DOHH2 (cell line): ENCODE measurements around the gene ESYT2.
A peak's percentile ranks its signal among the peaks of the same experiment; 100 is the strongest.

Experiments used
- H3F3A ChIP-seq: fragments of 200-600 bp; sonication (generic), shearing (Covaris generic); 2 replicates; pipeline ENCODE4 v1.6.0; 2016; ENCODE audit warnings: antibody characterized with exemption, mild to moderate bottlenecking; ENCODE audit not compliant: control insufficient read depth, insufficient read depth
- H3K27ac ChIP-seq: fragments of 200-600 bp; sonication (generic); 2 replicates; pipeline ENCODE4 v1.5.1; 2014; ENCODE audit warnings: low read depth, mild to moderate bottlenecking, low read length, moderate library complexity
- H3K27me3 ChIP-seq: fragments of 200-600 bp; sonication (generic); 2 replicates; pipeline ENCODE4 v1.6.1; 2014; ENCODE audit warnings: mild to moderate bottlenecking, low read length, mixed read lengths; ENCODE audit not compliant: control insufficient read depth
- H3K36me3 ChIP-seq: fragments of 200-600 bp; sonication (generic); 2 replicates; pipeline ENCODE4 v1.6.1; 2014; ENCODE audit warnings: mild to moderate bottlenecking, low read length, moderate library complexity, mixed read lengths; ENCODE audit not compliant: control insufficient read depth
- H3K4me1 ChIP-seq: fragments of 200-600 bp; sonication (generic); 2 replicates; pipeline ENCODE4 v1.6.1; 2014; ENCODE audit warnings: mild to moderate bottlenecking, low read length, mixed read lengths; ENCODE audit not compliant: control insufficient read depth
- H3K4me2 ChIP-seq: fragments of 200-600 bp; sonication (generic); 2 replicates; pipeline ENCODE4 v1.6.0; 2014; ENCODE audit warnings: mild to moderate bottlenecking, low read length, moderate library complexity
- H3K4me3 ChIP-seq: fragments of 200-600 bp; sonication (generic); 2 replicates; pipeline ENCODE4 v1.5.1; 2014; ENCODE audit warnings: mild to moderate bottlenecking, low read length, mixed read lengths
- H3K79me2 ChIP-seq: fragments of 200-600 bp; sonication (generic); 2 replicates; pipeline ENCODE4 v1.6.1; 2014; ENCODE audit warnings: mild to moderate bottlenecking, low read length, mixed read lengths; ENCODE audit not compliant: control insufficient read depth
- H3K9me2 ChIP-seq: fragments of 200-600 bp; sonication (generic); replicated peaks from 2 replicates; pipeline ENCODE4 v1.6.1; 2014; ENCODE audit warnings: mild to moderate bottlenecking, low read length, mixed read lengths; ENCODE audit not compliant: control insufficient read depth
- H3K9me3 ChIP-seq: fragments of 200-600 bp; sonication (generic); 2 replicates; pipeline ENCODE4 v1.6.1; 2014; ENCODE audit warnings: antibody characterized with exemption, low read length, mixed read lengths; ENCODE audit not compliant: control insufficient read depth, insufficient read depth
- H4K20me1 ChIP-seq: fragments of 200-600 bp; sonication (generic); 2 replicates; pipeline ENCODE4 v1.6.0; 2014; ENCODE audit warnings: low read depth, mild to moderate bottlenecking, antibody characterized with exemption, low read length, moderate library complexity; ENCODE audit not compliant: control insufficient read depth, insufficient read depth
- EZH2phosphoT487 ChIP-seq: fragments of 200-600 bp; sonication (generic); IDR thresholded peaks from 2 replicates; pipeline ENCODE4 v1.6.1; 2017; ENCODE audit warnings: borderline replicate concordance, mild to moderate bottlenecking, antibody characterized with exemption, low read length, moderate library complexity, mixed read lengths
- TF ChIP-seq, protein P1 (sequence below): fragments of 200-600 bp; sonication (generic); IDR thresholded peaks from one replicate; pipeline ENCODE4 v1.5.1; 2014; ENCODE audit warnings: antibody characterized with exemption, mild to moderate bottlenecking, low read depth, low read length; ENCODE audit not compliant: poor library complexity, severe bottlenecking

ESYT2 gene

DNA sequence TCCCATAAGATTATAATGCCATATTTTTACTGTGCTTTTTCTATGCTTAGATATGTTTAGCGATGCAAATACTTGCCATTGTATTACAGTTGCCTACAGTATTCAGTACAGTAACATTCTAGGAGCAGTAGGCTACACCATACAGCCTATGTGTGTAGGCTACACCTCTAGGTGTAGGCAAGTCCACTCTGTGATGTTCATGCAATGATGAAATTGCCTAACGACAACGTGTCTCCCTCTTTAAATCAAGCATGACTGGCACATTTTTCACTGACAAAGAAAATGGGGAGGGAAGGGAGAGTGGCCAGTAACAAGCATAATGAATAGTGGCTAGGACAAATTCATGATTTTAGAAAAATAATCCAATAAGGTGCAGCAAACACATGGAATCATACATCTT, 126.4 kb downstream of the ESYT2 start:
- H3K4me1 ChIP-seq: peaks cover 40% of the 10 kb centered on the region
- TF ChIP-seq, protein P1, sequence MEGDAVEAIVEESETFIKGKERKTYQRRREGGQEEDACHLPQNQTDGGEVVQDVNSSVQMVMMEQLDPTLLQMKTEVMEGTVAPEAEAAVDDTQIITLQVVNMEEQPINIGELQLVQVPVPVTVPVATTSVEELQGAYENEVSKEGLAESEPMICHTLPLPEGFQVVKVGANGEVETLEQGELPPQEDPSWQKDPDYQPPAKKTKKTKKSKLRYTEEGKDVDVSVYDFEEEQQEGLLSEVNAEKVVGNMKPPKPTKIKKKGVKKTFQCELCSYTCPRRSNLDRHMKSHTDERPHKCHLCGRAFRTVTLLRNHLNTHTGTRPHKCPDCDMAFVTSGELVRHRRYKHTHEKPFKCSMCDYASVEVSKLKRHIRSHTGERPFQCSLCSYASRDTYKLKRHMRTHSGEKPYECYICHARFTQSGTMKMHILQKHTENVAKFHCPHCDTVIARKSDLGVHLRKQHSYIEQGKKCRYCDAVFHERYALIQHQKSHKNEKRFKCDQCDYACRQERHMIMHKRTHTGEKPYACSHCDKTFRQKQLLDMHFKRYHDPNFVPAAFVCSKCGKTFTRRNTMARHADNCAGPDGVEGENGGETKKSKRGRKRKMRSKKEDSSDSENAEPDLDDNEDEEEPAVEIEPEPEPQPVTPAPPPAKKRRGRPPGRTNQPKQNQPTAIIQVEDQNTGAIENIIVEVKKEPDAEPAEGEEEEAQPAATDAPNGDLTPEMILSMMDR: no peak
- no peak for TF ChIP-seq EZH2phosphoT487
- H3K4me3 ChIP-seq: peak overlapping the region; percentile 84
- peaks cover 10% of the 10 kb centered on the region; the same call in 1 of the 2 replicates for H4K20me1 ChIP-seq
- peaks cover 14% of the 10 kb centered on the region for H3K9me3 ChIP-seq
- H3K36me3 ChIP-seq: peaks cover 76% of the 10 kb centered on the region
- peak overlapping the region; percentile 83 for H3K4me2 ChIP-seq
- no peaks in the 10 kb centered on the region for H3K27me3 ChIP-seq
- no peak overlapping the region for H3K27ac ChIP-seq
- no peaks in the 10 kb centered on the region for H3K9me2 ChIP-seq
- H3K79me2 ChIP-seq: peaks cover 73% of the 10 kb centered on the region
- peaks cover 11% of the 10 kb centered on the region for H3F3A ChIP-seq

DNA sequence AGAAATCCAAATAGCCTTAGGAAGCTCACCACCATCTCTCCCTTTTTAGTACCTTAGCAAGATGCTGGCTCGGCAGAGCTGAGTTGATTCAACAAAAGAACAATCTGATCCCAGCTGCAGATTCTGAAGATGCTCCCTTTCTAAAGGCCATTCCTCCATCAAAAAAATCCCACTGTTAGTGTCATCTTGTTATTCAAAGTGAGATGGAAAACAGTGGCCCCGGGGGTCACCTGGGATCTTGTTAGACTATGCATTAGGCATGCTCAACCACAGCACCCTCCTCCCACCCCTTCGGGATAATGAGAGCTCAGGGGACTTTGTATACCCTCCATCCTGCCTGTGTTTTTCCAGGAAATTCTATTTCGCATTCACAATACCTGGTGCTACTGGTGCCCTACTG, 127.1 kb downstream of the ESYT2 start:
- H3F3A ChIP-seq: peaks cover 11% of the 10 kb centered on the region
- H3K79me2 ChIP-seq: peaks cover 80% of the 10 kb centered on the region
- no peaks in the 10 kb centered on the region for H3K27me3 ChIP-seq
- peaks cover 7% of the 10 kb centered on the region; the same call in 1 of the 2 replicates for H3K9me3 ChIP-seq
- H4K20me1 ChIP-seq: peaks cover 10% of the 10 kb centered on the region; the same call in 1 of the 2 replicates
- H3K36me3 ChIP-seq: peaks cover 74% of the 10 kb centered on the region
- H3K9me2 ChIP-seq: no peaks in the 10 kb centered on the region
- no peak overlapping the region for H3K27ac ChIP-seq
- TF ChIP-seq, protein P1: no peak
- no peak for TF ChIP-seq EZH2phosphoT487
- peaks cover 40% of the 10 kb centered on the region for H3K4me1 ChIP-seq
- H3K4me2 ChIP-seq: peak overlapping the region; percentile 83
- H3K4me3 ChIP-seq: peak overlapping the region; percentile 84

DNA sequence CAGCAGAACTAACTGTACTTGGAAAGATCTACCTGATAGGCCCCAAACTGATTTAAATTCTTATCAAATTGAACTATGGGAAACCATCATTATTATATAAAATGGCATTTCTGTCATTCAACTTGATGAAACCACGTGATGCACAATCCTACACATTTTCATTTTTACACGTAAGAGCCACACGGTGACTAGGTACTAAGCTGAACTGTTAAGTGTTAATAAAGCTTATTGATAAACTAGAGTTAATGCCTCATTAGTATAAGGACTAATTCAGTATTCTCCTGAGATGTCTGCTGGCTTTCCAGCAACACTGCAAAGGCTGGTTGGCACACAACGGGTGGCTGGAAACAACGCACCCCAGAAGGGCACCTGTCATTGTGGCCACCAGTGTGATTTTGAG, 129.3 kb downstream of the ESYT2 start:
- no peak overlapping the region for H3K4me3 ChIP-seq
- peaks cover 16% of the 10 kb centered on the region; the same call in 1 of the 2 replicates for H4K20me1 ChIP-seq
- H3K36me3 ChIP-seq: peaks cover 91% of the 10 kb centered on the region
- no peaks in the 10 kb centered on the region for H3K9me3 ChIP-seq
- no peak for TF ChIP-seq EZH2phosphoT487
- TF ChIP-seq, protein P1: no peak
- H3K27ac ChIP-seq: no peak overlapping the region
- no peaks in the 10 kb centered on the region for H3K9me2 ChIP-seq
- H3F3A ChIP-seq: no peaks in the 10 kb centered on the region
- no peak overlapping the region for H3K4me2 ChIP-seq
- no peaks in the 10 kb centered on the region for H3K27me3 ChIP-seq
- H3K79me2 ChIP-seq: peaks cover 95% of the 10 kb centered on the region
- peaks cover 27% of the 10 kb centered on the region for H3K4me1 ChIP-seq

DNA sequence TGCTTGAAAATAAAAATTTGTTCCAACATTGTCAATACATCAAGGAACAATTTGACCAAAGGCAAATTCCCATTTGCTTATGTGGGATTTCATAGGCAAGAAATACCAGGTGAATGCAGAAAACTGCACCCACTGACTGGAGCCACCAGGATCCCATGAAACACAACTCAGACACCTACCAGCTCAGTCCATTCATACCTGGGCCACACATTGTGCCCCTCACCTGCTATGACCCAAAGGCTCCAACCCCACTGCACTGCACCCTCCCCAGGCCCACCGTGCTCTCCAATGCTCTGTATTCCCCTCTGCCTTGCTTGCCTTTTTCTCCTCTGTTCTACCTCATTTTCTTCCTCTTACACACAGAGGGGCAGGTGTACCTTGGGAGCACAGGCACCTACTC, 130.0 kb downstream of the ESYT2 start:
- Histone ChIP-seq H3K9me2 (no peaks in the 10 kb centered on the region), H3K4me3 (no peak overlapping the region), H3K9me3 (no peaks in the 10 kb centered on the region), H3K79me2 (peaks cover 99% of the 10 kb centered on the region), H3K36me3 (peaks cover 96% of the 10 kb centered on the region), H4K20me1 (peaks cover 16% of the 10 kb centered on the region; the same call in 1 of the 2 replicates), H3K27me3 (no peaks in the 10 kb centered on the region), H3K4me2 (no peak overlapping the region), H3K27ac (no peak overlapping the region), H3K4me1 (peaks cover 27% of the 10 kb centered on the region), H3F3A (no peaks in the 10 kb centered on the region)
- TF ChIP-seq, protein P1: no peak
- TF ChIP-seq EZH2phosphoT487: no peak
